ENCODE data around the gene DLG2. TPM values are rescaled to one million over a fixed set of nuclear protein-coding genes. Genes with fewer than 3 reads are reported as not detected.
"Not testable (repeated sequence)": the region's sequence is repeated elsewhere in the genome, so short reads cannot be mapped to it uniquely, and the experiment has no call there.

The DLG2 gene
- total RNA-seq, 1 experiment from 2014 or later = 2.3 TPM

- no peak for DNase-seq (ENCODE audit: low read depth)
Measured at GRCh38 chr11:84837402-84838069, 789.6 kb downstream of the DLG2 start.

- no peak for DNase-seq (ENCODE audit: low read depth)
Measured at GRCh38 chr11:84836371-84836770, 790.8 kb downstream of the DLG2 start.

- DNase-seq (ENCODE audit: low read depth) = no peak
Measured at GRCh38 chr11:84833488-84834088, 793.6 kb downstream of the DLG2 start.

GRCh38 chr11:84830372-84830771 lies 796.8 kb downstream of the DLG2 start:
- DNase-seq (ENCODE audit: low read depth) = no peak

GRCh38 chr11:84829162-84829561 lies 798.0 kb downstream of the DLG2 start:
- no peak for DNase-seq (ENCODE audit: low read depth)

GRCh38 chr11:84828616-84829015 lies 798.5 kb downstream of the DLG2 start:
- DNase-seq (ENCODE audit: low read depth) = no peak

GRCh38 chr11:84825106-84825660 lies 802.0 kb downstream of the DLG2 start:
- DNase-seq (ENCODE audit: low read depth) = no peak

GRCh38 chr11:84824624-84825023 lies 802.5 kb downstream of the DLG2 start:
- no peak for DNase-seq (ENCODE audit: low read depth)

- no peak for DNase-seq (ENCODE audit: low read depth)
Measured at GRCh38 chr11:84819537-84819936, 807.6 kb downstream of the DLG2 start.

GRCh38 chr11:84819128-84819527 lies 808.0 kb downstream of the DLG2 start:
- DNase-seq (ENCODE audit: low read depth) = no peak

GRCh38 chr11:84817998-84818397 lies 809.1 kb downstream of the DLG2 start:
- no peak for DNase-seq (ENCODE audit: low read depth)

GRCh38 chr11:84812471-84812969 lies 814.6 kb downstream of the DLG2 start:
- no peak for DNase-seq (ENCODE audit: low read depth)

GRCh38 chr11:84806354-84806753 lies 820.8 kb downstream of the DLG2 start:
- no peak for DNase-seq (ENCODE audit: low read depth)

- no peak for DNase-seq (ENCODE audit: low read depth)
Measured at GRCh38 chr11:84804041-84804440, 823.1 kb downstream of the DLG2 start.

- no peak for DNase-seq (ENCODE audit: low read depth)
Measured at GRCh38 chr11:84800755-84801346, 826.3 kb downstream of the DLG2 start.

- no peak for DNase-seq (ENCODE audit: low read depth)
Measured at GRCh38 chr11:84799112-84799511, 828.0 kb downstream of the DLG2 start.

GRCh38 chr11:84795698-84796097 lies 831.4 kb downstream of the DLG2 start:
- no peak for DNase-seq (ENCODE audit: low read depth)

- no peak for DNase-seq (ENCODE audit: low read depth)
Measured at GRCh38 chr11:84794663-84795443, 832.3 kb downstream of the DLG2 start.

- DNase-seq (ENCODE audit: low read depth) = no peak
Measured at GRCh38 chr11:84793318-84793717, 833.8 kb downstream of the DLG2 start.

GRCh38 chr11:84790849-84791427 lies 836.2 kb downstream of the DLG2 start:
- no peak for DNase-seq (ENCODE audit: low read depth)

GRCh38 chr11:84788220-84788619 lies 838.9 kb downstream of the DLG2 start:
- DNase-seq (ENCODE audit: low read depth) = no peak

GRCh38 chr11:84784158-84784557 lies 843.0 kb downstream of the DLG2 start:
- not testable (repeated sequence) for DNase-seq (ENCODE audit: low read depth)
